A549 (cell line): ENCODE data around the gene SETMAR. TPM values are rescaled to one million over a fixed set of nuclear protein-coding genes. Genes with fewer than 3 reads are reported as not detected.

ENCODE experiments used
- ATAC-seq, 2 experiments: fragments of 200-7000 bp in 1 of 2; fragments of >200 bp in 1 of 2; cut with Nextera tagmentation in 1 of 2; cut with Tn5 transposase in 1 of 2; 3 replicates each; pipeline versions ENCODE4 v1.8.0 to v1.9.1; 2018 to 2020; ENCODE audit warnings: mild to moderate bottlenecking in 1 of 2, moderate library complexity in 1 of 2
- CTCF ChIA-PET: fragments of 300-600 bp; sonication (Branson Sonifier 250); formaldehyde crosslinking; extraction: SDS; loops from one replicate; lab custom pipeline; 2021; ENCODE audit warnings: antibody characterized with exemption, inconsistent platforms; lab: Yijun Ruan, JAX
- POLR2A ChIA-PET: fragments of 350-600 bp; formaldehyde crosslinking; extraction: SDS; loops from one replicate; lab custom pipeline; 2021; ENCODE audit warnings: antibody characterized with exemption, inconsistent platforms; lab: Yijun Ruan, JAX
- DNase-seq, 2 experiments: peaks; one replicate each; pipeline versions ENCODE4 v3.0.0 to v3.0.0-alpha.2; 2011 to 2016; ENCODE audit warnings: low read depth in 1 of 2, low spot score in 1 of 2
- FAIRE-seq: peaks from 2 replicates; lab custom pipeline; 2011; peaks lifted over from hg19 to GRCh38; lab: Jason Lieb, UNC
- H3K27ac ChIP-seq, 2 experiments: fragments of >200 bp; sonication (Bioruptor Twin); formaldehyde crosslinking; 3 replicates each; pipeline ENCODE4 v1.5.1; 2016 to 2017
- H3K4me1 ChIP-seq: fragments of >200 bp; sonication (Bioruptor Twin); formaldehyde crosslinking; 3 replicates; pipeline ENCODE4 v1.6.1; 2016
- H3K4me2 ChIP-seq: fragments of >200 bp; sonication (Bioruptor Twin); formaldehyde crosslinking; 3 replicates; pipeline ENCODE4 v1.6.1; 2016
- H3K4me3 ChIP-seq: fragments of >200 bp; sonication (Bioruptor Twin); formaldehyde crosslinking; 3 replicates; pipeline ENCODE4 v1.5.1; 2016
- H3K9me3 ChIP-seq: fragments of >200 bp; sonication (Bioruptor Twin); formaldehyde crosslinking; 3 replicates; pipeline ENCODE4 v1.6.1; 2016
- BHLHE40 ChIP-seq: IDR thresholded peaks from 2 replicates; pipeline ENCODE4 v1.6.1; 2012; ENCODE audit warnings: low read depth, low read length, inconsistent platforms
- CBX8 ChIP-seq: fragments of 200-600 bp; sonication (generic); IDR thresholded peaks from 2 replicates; pipeline ENCODE4 v1.6.1; 2016
- CEBPB ChIP-seq, 2 experiments: fragments of >200 bp in 1 of 2; sonication (Bioruptor Twin) in 1 of 2; formaldehyde crosslinking in 1 of 2; IDR thresholded peaks; 2 replicates each; pipeline ENCODE4 v1.6.1; 2012 to 2016
- CHD2 ChIP-seq: fragments of 150-350 bp; IDR thresholded peaks from 2 replicates; pipeline ENCODE4 v1.6.1; 2014; ENCODE audit warnings: low read length; ENCODE audit not compliant: partially characterized antibody
- CHD4 ChIP-seq: fragments of 200-600 bp; sonication (generic); IDR thresholded peaks from 2 replicates; pipeline ENCODE4 v1.6.1; 2016; ENCODE audit warnings: antibody characterized with exemption, mild to moderate bottlenecking, borderline replicate concordance
- EP300 ChIP-seq, 2 experiments: fragments of >200 bp; sonication (Bioruptor Twin); formaldehyde crosslinking; IDR thresholded peaks; 2 replicates in 1 of 2; 3 replicates in 1 of 2; pipeline ENCODE4 v1.6.1; 2016 to 2017
- FOXS1 ChIP-seq: fragments of 250-450 bp; sonication (Bioruptor Pico); IDR thresholded peaks from 2 replicates; pipeline ENCODE4 v1.5.0; 2020; ENCODE audit warnings: mild to moderate bottlenecking, moderate library complexity
- GATA3 ChIP-seq: IDR thresholded peaks from 2 replicates; pipeline ENCODE4 v1.6.1; 2012; ENCODE audit warnings: borderline replicate concordance
- JUN ChIP-seq, 2 experiments: fragments of >200 bp; sonication (Bioruptor Twin); formaldehyde crosslinking; IDR thresholded peaks; 2 replicates in 1 of 2; 3 replicates in 1 of 2; pipeline ENCODE4 v1.6.1; 2016 to 2017
- MAFK ChIP-seq: fragments of 450-650 bp; IDR thresholded peaks from 2 replicates; pipeline ENCODE4 v1.6.1; 2014; ENCODE audit not compliant: partially characterized antibody
- MAZ ChIP-seq: fragments of 150-350 bp; IDR thresholded peaks from 2 replicates; pipeline ENCODE4 v1.6.1; 2014; ENCODE audit warnings: antibody characterized with exemption, low read depth, low read length, borderline replicate concordance
- MYC ChIP-seq: IDR thresholded peaks from 2 replicates; pipeline ENCODE4 v1.6.1; 2012; ENCODE audit warnings: mild to moderate bottlenecking, inconsistent platforms, low read length, improper control_type of control experiment, borderline replicate concordance
- NPAS2 ChIP-seq: fragments of 250-450 bp; sonication (Bioruptor Pico); IDR thresholded peaks from 2 replicates; pipeline ENCODE4 v1.8.0; 2022; ENCODE audit warnings: mild to moderate bottlenecking, moderate library complexity, borderline replicate concordance
- NR3C1 ChIP-seq: fragments of >200 bp; sonication (Bioruptor Twin); formaldehyde crosslinking; IDR thresholded peaks from 3 replicates; pipeline ENCODE4 v1.6.1; 2017
- PHF8 ChIP-seq: fragments of 200-600 bp; sonication (generic); IDR thresholded peaks from 2 replicates; pipeline ENCODE4 v1.6.1; 2016; ENCODE audit warnings: low read depth, mild to moderate bottlenecking, antibody characterized with exemption, moderate library complexity, borderline replicate concordance
- POLR2A ChIP-seq: IDR thresholded peaks from 2 replicates; pipeline ENCODE4 v1.6.1; 2012; ENCODE audit warnings: mild to moderate bottlenecking, low read length
- POLR2AphosphoS2 ChIP-seq: conservative IDR thresholded peaks from 2 replicates; pipeline ENCODE4 v1.6.1; 2012; ENCODE audit warnings: low read length, improper control_type of control experiment, inconsistent platforms
- RAD21 ChIP-seq, 2 experiments: fragments of >200 bp in 1 of 2; sonication (Bioruptor Twin) in 1 of 2; formaldehyde crosslinking in 1 of 2; IDR thresholded peaks in 1 of 2; conservative IDR thresholded peaks in 1 of 2; 2 replicates in 1 of 2; 3 replicates in 1 of 2; pipeline ENCODE4 v1.6.1; 2012 to 2018; ENCODE audit warnings: inconsistent platforms in 1 of 2
- RFX5 ChIP-seq: fragments of 450-650 bp; IDR thresholded peaks from 2 replicates; pipeline ENCODE4 v1.7.1; 2014; ENCODE audit warnings: antibody characterized with exemption, mild to moderate bottlenecking, moderate library complexity
- SMC3 ChIP-seq: fragments of >200 bp; sonication (Bioruptor Twin); formaldehyde crosslinking; IDR thresholded peaks from 3 replicates; pipeline ENCODE4 v1.6.1; 2018; ENCODE audit warnings: inconsistent platforms
- SREBF2 ChIP-seq: fragments of 450-650 bp; IDR thresholded peaks from 2 replicates; pipeline ENCODE4 v1.6.1; 2014; ENCODE audit warnings: mild to moderate bottlenecking, moderate library complexity
- TP53 ChIP-seq: fragments of 250-450 bp; sonication (Bioruptor Pico); IDR thresholded peaks from 2 replicates; pipeline ENCODE4 v1.5.0; 2021; ENCODE audit warnings: mild to moderate bottlenecking, moderate library complexity
- ZFP36 ChIP-seq: fragments of 450-650 bp; IDR thresholded peaks from 2 replicates; pipeline ENCODE4 v1.6.1; 2014; ENCODE audit warnings: borderline replicate concordance; ENCODE audit not compliant: partially characterized antibody
- ZNF302 ChIP-seq: fragments of 250-450 bp; sonication (Bioruptor Pico); IDR thresholded peaks from 2 replicates; pipeline ENCODE4 v1.9.0; 2021; ENCODE audit warnings: inconsistent platforms, mild to moderate bottlenecking, moderate library complexity
- ZSCAN20 ChIP-seq: fragments of 250-450 bp; sonication (Bioruptor Pico); IDR thresholded peaks from 2 replicates; pipeline ENCODE4 v1.8.0; 2022; ENCODE audit warnings: mild to moderate bottlenecking, moderate library complexity
- WGBS: methylation state at CpG from one replicate; pipeline ENCODE4 v1.1.6; 2017; ENCODE audit errors: missing lambda C conversion rate; 5-methylcytosine and 5-hydroxymethylcytosine counted together
- polyA plus RNA-seq, 4 experiments: library from polyadenylated mRNA; depleted of rRNA in 3 of 4; stranded (reverse); fragments of >200 nt; fragmentation: RNase III in 1 of 4; extraction: RNeasy Plus Mini Kit Qiagen cat#74134 plus additional on column Dnase treatment in 1 of 4; gene quantifications; 2 replicates in 3 of 4; 3 replicates in 1 of 4; pipeline ENCODE4 v1.2.3, GENCODE V29; 2011 to 2017
- TF ChIP-seq, protein P1 (sequence below): IDR thresholded peaks from 2 replicates; pipeline ENCODE4 v1.6.1; 2012; ENCODE audit warnings: low read depth, borderline replicate concordance
- TF ChIP-seq, protein P2 (sequence below): fragments of 150-350 bp; IDR thresholded peaks from 2 replicates; pipeline ENCODE4 v1.6.1; 2014; ENCODE audit warnings: low read depth, mild to moderate bottlenecking, low read length
- TF ChIP-seq, protein P3 (sequence below): fragments of >200 bp; sonication (Bioruptor Twin); formaldehyde crosslinking; IDR thresholded peaks from 3 replicates; pipeline ENCODE4 v1.5.1; 2016
- TF ChIP-seq, protein P4 (sequence below): IDR thresholded peaks from 2 replicates; pipeline ENCODE4 v1.6.1; 2012

SETMAR gene
- polyA plus RNA-seq, 2 of the 4 experiments (the other 2 are of a cell fraction), result 7.2 to 12.3 TPM

DNA sequence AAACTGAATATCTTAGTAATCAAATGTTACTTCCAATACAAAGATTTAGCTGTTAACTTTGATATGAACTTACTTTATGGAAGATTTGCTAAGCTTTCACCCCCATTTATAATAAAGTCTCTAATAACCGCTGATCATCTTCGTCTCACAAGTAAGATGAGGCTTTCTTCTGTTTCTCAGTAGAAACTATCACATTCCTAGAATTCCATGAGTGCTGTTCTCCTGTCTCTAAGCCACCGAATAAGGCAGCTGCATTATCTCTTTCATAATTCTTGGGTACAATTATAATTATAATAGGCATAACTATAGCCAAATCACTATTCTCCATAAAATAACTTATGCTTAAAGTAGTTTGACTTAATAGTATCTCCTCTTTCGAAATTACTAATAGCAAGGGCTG is 18.3 kb upstream of the SETMAR start:
- ChIA-PET POLR2A (interaction anchor here (0.6 kb wide), 1 partner anchor 1893 kb away, joined by 3 read pairs; no protein-coding TSS in a partner anchor), CTCF (interaction anchor here (2.1 to 3.5 kb wide), 2 partner anchors 13 kb away, joined by 6 to 12 read pairs; no protein-coding TSS in a partner anchor)
- Histone ChIP-seq H3K4me1 (no peaks in the 10 kb centered on the region), H3K4me3 (no peak overlapping the region), H3K4me2 (no peak overlapping the region), H3K27ac (no peak overlapping the region)
- ATAC-seq (no peak), DNase-seq (no peak), FAIRE-seq (no peak)
- 4% methylated on average over 4 of the region's 4 CpGs for WGBS
- TF ChIP-seq NPAS2 (CRISPR knock-in tag), result no peak
- no peak for TF ChIP-seq BHLHE40
- TF ChIP-seq MAFK, result no peak
- no peak for TF ChIP-seq CEBPB (IDR thresholded peaks at IDR 0.05)
- TF ChIP-seq CBX8, result no peak
- TF ChIP-seq, protein P1, sequence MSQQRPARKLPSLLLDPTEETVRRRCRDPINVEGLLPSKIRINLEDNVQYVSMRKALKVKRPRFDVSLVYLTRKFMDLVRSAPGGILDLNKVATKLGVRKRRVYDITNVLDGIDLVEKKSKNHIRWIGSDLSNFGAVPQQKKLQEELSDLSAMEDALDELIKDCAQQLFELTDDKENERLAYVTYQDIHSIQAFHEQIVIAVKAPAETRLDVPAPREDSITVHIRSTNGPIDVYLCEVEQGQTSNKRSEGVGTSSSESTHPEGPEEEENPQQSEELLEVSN, result no peak
- TF ChIP-seq, all 56 proteins: peak for 0
- H3K9me3 ChIP-seq, result no peaks in the 10 kb centered on the region

DNA sequence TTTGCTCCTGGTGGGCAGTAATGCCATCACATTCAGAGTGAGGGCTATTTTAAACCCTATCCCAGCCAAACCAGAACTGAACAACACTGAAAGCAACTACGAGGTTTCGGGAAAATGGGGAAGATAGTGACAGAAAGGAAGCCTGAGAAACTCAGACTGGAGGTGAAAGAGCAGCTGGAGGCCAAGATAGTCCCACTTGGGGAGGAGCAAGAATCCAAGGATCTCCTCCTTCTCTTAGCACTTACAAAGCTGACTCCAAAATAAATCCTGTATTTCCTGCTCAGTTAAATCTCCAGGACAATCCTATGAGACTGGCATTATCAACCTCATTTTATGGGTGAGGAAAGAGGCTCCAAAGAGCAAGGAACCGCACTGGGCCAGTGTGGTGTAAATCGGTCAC is 14.1 kb upstream of the SETMAR start:
- DNase-seq (no peak), FAIRE-seq (no peak), ATAC-seq (no peak; a peak in 1 of 6 replicates)
- no peaks in the 10 kb centered on the region for H3K9me3 ChIP-seq
- no peak overlapping the region for H3K4me2 ChIP-seq
- WGBS, result 23% methylated on average over 4 of the region's 4 CpGs
- no peak overlapping the region for H3K4me3 ChIP-seq
- ChIA-PET CTCF (interaction anchor here (1.3 to 2.7 kb wide), 4 partner anchors 11 to 1092 kb away, joined by 3 to 27 read pairs (median 4); no protein-coding TSS in a partner anchor), POLR2A (no interaction called here)
- no peak overlapping the region for H3K27ac ChIP-seq
- no peaks in the 10 kb centered on the region for H3K4me1 ChIP-seq
- no peak for TF ChIP-seq CHD2

DNA sequence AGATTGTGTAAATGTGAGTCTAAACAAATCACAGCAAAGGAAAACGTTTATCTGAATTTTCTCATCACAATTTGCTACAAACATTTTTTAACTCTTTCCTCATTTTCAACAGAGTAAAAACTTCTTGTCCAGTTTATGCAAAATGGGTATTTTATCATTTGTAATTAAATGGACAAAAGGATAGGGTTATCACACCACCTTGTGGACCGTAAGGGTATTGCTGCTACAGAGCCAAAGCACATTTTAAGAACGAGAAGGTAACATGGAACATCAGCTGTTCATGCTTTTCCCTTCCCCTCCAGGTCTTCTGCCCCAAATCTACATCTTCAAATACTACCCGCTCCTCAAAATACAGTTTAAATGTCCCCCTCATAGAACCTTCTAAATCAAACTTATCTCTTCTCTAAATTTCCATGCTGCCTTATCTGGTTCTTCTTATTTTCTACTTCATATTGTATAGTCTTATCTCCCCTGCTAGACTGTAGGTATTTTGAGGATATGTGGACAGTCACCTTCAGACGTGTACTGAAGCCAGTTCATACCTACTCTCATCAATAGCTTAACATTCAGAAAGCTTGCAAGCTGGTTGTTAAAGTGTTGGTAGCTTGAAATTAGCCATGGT is 12.8 kb upstream of the SETMAR start:
- Histone ChIP-seq H3K9me3 (no peaks in the 10 kb centered on the region), H3K4me2 (no peak overlapping the region), H3K27ac (no peak overlapping the region), H3K4me1 (no peaks in the 10 kb centered on the region), H3K4me3 (no peak overlapping the region)
- DNase-seq (peak; percentile 16 to 48), ATAC-seq (peak; percentile 61 to 75; a peak in 4 of 6 replicates), FAIRE-seq (no peak)
- under 1% methylated on average over 5 of the region's 5 CpGs for WGBS
- ChIA-PET CTCF (interaction anchor here (1.0 to 2.7 kb wide), 4 partner anchors 9 to 1090 kb away, joined by 4 to 27 read pairs (median 8); no protein-coding TSS in a partner anchor), POLR2A (no interaction called here)
- no peak for TF ChIP-seq ZNF302
- no peak for TF ChIP-seq JUN (IDR thresholded peaks at IDR 0.05)
- TF ChIP-seq GATA3, result no peak
- TF ChIP-seq, protein P2, sequence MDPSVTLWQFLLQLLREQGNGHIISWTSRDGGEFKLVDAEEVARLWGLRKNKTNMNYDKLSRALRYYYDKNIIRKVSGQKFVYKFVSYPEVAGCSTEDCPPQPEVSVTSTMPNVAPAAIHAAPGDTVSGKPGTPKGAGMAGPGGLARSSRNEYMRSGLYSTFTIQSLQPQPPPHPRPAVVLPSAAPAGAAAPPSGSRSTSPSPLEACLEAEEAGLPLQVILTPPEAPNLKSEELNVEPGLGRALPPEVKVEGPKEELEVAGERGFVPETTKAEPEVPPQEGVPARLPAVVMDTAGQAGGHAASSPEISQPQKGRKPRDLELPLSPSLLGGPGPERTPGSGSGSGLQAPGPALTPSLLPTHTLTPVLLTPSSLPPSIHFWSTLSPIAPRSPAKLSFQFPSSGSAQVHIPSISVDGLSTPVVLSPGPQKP, result no peak
- peak; percentile 61 for TF ChIP-seq SMC3
- TF ChIP-seq PHF8, result no peak
- TF ChIP-seq MAFK, result no peak
- TF ChIP-seq, protein P3, sequence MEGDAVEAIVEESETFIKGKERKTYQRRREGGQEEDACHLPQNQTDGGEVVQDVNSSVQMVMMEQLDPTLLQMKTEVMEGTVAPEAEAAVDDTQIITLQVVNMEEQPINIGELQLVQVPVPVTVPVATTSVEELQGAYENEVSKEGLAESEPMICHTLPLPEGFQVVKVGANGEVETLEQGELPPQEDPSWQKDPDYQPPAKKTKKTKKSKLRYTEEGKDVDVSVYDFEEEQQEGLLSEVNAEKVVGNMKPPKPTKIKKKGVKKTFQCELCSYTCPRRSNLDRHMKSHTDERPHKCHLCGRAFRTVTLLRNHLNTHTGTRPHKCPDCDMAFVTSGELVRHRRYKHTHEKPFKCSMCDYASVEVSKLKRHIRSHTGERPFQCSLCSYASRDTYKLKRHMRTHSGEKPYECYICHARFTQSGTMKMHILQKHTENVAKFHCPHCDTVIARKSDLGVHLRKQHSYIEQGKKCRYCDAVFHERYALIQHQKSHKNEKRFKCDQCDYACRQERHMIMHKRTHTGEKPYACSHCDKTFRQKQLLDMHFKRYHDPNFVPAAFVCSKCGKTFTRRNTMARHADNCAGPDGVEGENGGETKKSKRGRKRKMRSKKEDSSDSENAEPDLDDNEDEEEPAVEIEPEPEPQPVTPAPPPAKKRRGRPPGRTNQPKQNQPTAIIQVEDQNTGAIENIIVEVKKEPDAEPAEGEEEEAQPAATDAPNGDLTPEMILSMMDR, result peak; percentile 77
- no peak for TF ChIP-seq MYC
- TF ChIP-seq, protein P1, result no peak
- TF ChIP-seq ZSCAN20 (CRISPR knock-in tag), result no peak
- no peak for TF ChIP-seq POLR2A
- TF ChIP-seq EP300 (IDR thresholded peaks at IDR 0.05), result no peak
- peak; percentile 75 to 77 for TF ChIP-seq RAD21 (conservative IDR thresholded peaks at IDR 0.05 in 1 of 2, IDR thresholded peaks at IDR 0.05 in 1 of 2)
- TF ChIP-seq CHD4, result no peak
- TF ChIP-seq, protein P4, sequence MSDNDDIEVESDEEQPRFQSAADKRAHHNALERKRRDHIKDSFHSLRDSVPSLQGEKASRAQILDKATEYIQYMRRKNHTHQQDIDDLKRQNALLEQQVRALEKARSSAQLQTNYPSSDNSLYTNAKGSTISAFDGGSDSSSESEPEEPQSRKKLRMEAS, result no peak
- no peak for TF ChIP-seq MAZ
- TF ChIP-seq NR3C1, result no peak
- no peak for TF ChIP-seq TP53 (CRISPR knock-in tag)
- TF ChIP-seq ZFP36, result no peak
- TF ChIP-seq SREBF2, result no peak
- TF ChIP-seq POLR2AphosphoS2, result no peak
- TF ChIP-seq BHLHE40, result no peak
- TF ChIP-seq FOXS1 (CRISPR knock-in tag), result no peak
- TF ChIP-seq RFX5, result no peak
